Bronchial epithelial cell (primary cell): ENCODE measurements around the gene PTRH1. TPM values are rescaled to one million over a fixed set of nuclear protein-coding genes. Genes with fewer than 3 reads are reported as not detected.

Source experiments
- DNase-seq: peaks from one replicate; pipeline ENCODE4 v3.0.0-alpha.2; 2010; ENCODE audit warnings: low read depth
- FAIRE-seq: peaks from 2 replicates; lab custom pipeline; 2011; peaks lifted over from hg19 to GRCh38; lab: Jason Lieb, UNC
- H3K27me3 ChIP-seq: 2 replicates; pipeline ENCODE4 v1.5.1; 2011; ENCODE audit warnings: low read length; ENCODE audit not compliant: control insufficient read depth, insufficient read depth
- H3K36me3 ChIP-seq: 2 replicates; pipeline ENCODE4 v1.5.1; 2011; ENCODE audit warnings: low read length; ENCODE audit not compliant: control insufficient read depth, insufficient read depth
- H3K4me3 ChIP-seq: 2 replicates; pipeline ENCODE4 v1.5.1; 2011; ENCODE audit warnings: mild to moderate bottlenecking, low read depth, low read length, control low read depth
- total RNA-seq: library from RNA; depleted of rRNA; stranded (reverse); fragments of >200 nt; gene quantifications from 2 replicates; pipeline ENCODE4 v1.2.1, GENCODE V29; 2014
- TF ChIP-seq, protein P1 (sequence below): IDR thresholded peaks from 2 replicates; pipeline ENCODE4 v1.5.1; 2011; ENCODE audit warnings: mild to moderate bottlenecking, moderate library complexity, low read length, control low read depth, inconsistent platforms; ENCODE audit not compliant: insufficient read depth, severe bottlenecking

Gene PTRH1
- total RNA-seq, 1 donor from 2014 or later, result 26.6 TPM

DNA sequence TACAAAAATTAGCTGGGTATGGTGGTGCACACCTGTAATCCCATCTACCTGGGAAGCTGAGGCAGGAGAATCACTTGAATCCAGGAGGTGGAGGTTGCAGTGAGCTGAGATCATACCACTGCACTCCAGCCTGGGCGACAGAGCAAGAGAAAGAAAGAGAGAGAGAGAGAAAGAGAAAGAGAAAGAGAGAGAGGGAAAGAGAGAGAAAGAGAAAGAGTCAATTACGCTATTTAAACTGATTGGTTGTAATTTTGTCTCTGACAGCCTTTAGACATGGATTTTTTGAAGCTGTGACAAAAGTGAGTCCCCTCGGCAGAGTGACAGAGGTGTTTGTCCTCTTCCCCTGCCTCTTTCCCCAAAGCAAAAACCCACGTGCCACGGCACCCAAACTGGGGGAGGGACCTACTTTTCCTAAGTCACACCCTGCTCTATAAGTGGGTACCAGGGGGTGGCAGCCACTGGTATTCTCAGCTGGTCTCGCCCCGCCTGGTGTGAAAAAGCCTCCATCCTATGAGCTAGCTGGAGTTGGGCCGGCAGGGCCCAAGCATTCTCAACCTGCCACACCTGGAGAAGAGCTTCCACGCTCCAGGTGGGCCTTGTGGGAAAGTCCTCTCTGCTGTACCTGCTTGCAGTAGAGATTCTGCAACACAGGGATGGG, 12.0 kb downstream of the PTRH1 start:
- FAIRE-seq (no peak), DNase-seq (no peak)
- Histone ChIP-seq H3K27me3 (no peaks in the 10 kb centered on the region), H3K4me3 (no peak overlapping the region), H3K36me3 (no peaks in the 10 kb centered on the region)
- TF ChIP-seq, protein P1, sequence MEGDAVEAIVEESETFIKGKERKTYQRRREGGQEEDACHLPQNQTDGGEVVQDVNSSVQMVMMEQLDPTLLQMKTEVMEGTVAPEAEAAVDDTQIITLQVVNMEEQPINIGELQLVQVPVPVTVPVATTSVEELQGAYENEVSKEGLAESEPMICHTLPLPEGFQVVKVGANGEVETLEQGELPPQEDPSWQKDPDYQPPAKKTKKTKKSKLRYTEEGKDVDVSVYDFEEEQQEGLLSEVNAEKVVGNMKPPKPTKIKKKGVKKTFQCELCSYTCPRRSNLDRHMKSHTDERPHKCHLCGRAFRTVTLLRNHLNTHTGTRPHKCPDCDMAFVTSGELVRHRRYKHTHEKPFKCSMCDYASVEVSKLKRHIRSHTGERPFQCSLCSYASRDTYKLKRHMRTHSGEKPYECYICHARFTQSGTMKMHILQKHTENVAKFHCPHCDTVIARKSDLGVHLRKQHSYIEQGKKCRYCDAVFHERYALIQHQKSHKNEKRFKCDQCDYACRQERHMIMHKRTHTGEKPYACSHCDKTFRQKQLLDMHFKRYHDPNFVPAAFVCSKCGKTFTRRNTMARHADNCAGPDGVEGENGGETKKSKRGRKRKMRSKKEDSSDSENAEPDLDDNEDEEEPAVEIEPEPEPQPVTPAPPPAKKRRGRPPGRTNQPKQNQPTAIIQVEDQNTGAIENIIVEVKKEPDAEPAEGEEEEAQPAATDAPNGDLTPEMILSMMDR, result no peak

DNA sequence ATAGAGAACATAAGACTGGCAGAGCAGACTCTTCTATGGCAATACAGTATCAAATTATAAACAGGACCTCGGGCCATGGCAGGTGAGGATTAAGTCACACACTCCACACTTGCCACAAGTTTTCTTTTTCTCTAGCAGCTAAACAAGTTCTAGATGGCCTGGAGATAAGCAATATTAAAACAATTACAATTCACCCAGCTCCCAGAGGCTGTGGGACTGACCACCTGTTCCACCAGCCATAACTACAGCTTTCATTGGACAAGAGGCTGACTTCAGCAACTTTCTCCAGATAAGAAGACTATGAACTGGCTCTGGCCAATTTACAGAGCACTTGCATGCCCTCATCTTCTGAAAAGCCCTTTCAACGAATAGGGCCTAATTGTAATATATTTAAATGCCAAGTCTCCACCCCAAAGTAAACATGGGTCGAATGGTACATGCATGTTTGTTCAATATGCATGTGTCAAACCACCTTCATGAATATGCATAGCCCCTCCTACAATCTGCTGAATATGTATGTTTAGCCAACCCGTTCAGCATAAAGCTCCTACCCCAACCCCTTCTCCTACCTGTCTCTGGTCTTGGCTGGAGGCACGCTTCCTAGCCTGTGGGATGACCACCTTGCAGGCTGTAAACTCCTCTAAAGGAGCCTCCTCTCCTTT, 14.7 kb downstream of the PTRH1 start:
- FAIRE-seq (no peak), DNase-seq (no peak)
- H3K36me3 ChIP-seq, result no peaks in the 10 kb centered on the region
- no peak overlapping the region for H3K4me3 ChIP-seq
- TF ChIP-seq, protein P1, result no peak
- H3K27me3 ChIP-seq, result no peaks in the 10 kb centered on the region

DNA sequence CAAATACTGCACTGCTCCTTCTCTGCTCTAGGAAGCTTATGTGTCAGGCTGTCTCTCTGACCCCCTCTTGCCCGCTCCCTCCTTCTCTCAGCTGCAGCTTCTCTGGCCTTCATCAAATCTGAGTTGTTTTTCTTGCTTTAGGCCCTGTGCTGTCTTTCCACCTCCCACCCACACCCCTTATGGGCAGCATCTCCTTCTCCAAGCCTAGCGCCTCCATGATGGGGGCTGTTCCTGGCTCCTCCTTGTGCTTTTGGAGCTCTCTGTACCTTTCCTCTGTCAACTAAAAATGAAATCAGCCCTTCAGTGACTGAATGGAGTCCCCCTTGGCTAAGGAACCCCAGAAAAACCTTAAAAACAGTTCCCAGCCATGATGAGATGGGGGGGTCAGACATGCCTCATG, 15.3 kb downstream of the PTRH1 start:
- TF ChIP-seq, protein P1, result no peak
- Histone ChIP-seq H3K4me3 (no peak overlapping the region), H3K27me3 (no peaks in the 10 kb centered on the region), H3K36me3 (no peaks in the 10 kb centered on the region)
- FAIRE-seq (no peak), DNase-seq (no peak)

DNA sequence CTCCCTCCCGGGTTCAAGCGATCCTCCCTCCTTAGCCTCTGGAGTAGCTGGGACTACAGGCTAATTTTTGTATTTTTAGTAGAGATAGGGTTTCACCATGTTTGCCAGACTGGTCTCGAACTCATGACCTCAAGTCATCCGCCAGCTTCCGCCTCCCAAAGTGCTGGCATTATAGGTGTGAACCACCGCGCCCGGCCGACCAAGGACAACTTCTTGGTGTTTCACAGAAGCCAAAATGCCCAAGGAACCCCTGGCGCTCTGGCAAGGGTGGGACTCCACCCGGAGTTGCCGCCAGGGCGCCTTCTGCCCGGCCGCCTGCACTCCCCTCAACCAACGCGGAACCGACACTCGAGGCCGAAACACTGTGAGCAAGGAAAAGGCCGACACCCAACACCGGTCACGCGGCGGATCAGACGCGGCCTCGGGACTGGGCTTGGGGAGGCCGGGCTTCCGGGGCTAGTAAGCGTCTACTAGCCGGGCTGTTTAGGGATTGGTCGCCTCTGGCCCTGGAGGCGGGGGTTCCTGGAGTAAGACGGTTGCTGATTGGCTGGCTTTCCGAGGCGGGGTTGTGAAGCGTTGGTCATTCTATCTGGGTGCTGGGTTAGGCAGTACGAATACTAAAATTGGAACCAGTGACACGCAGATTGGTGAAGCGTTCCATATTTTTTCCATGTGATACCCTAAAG, 16.3 kb downstream of the PTRH1 start:
- Histone ChIP-seq H3K36me3 (no peaks in the 10 kb centered on the region), H3K4me3 (peak overlapping the region; percentile 35), H3K27me3 (no peaks in the 10 kb centered on the region)
- TF ChIP-seq, protein P1, result peak; percentile 16
- DNase-seq (peak; percentile 93), FAIRE-seq (no peak)

DNA sequence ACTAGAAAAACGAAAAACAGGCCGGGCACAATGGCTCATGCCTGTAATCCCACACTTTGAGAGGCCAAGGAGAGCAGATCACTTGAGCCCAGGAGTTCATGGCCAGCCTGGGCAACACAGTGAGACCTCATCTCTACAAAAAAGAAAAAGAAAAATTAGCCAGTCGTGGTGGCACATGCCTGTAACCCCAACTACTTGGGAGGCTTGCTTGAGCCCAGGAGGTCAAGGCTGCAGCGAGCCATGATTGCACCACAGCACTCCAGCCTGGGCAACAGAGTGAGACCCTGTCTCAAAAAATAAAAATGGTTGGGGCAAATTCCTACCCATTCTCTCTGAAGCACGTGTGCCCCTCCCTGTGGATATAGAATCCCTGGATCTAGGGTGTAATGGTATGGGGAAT, 17.1 kb downstream of the PTRH1 start:
- Histone ChIP-seq H3K27me3 (no peaks in the 10 kb centered on the region), H3K4me3 (no peak overlapping the region), H3K36me3 (no peaks in the 10 kb centered on the region)
- TF ChIP-seq, protein P1, result no peak
- DNase-seq (no peak), FAIRE-seq (no peak)
